ENCODE results near the gene BMPER.

Gene BMPER

GRCh38 chr7:33902746-33903145 lies 2.6 kb upstream of the BMPER start:
- TF ChIP-seq CTCF (conservative IDR thresholded peaks at IDR 0.05; ENCODE audit: low read depth, low read length): no peak
- no peak overlapping the region for H3K4me3 ChIP-seq (ENCODE audit: low read length)
- no peak for DNase-seq (ENCODE audit: low read depth)

- DNase-seq (ENCODE audit: low read depth): no peak
- peak overlapping the region; percentile 62 for H3K4me3 ChIP-seq (ENCODE audit: low read length)
- TF ChIP-seq CTCF (conservative IDR thresholded peaks at IDR 0.05; ENCODE audit: low read depth, low read length): no peak
Measured at GRCh38 chr7:33903791-33904680, 1.3 kb upstream of the BMPER start.

GRCh38 chr7:33904681-33905388 lies 504 bp upstream of the BMPER start:
- TF ChIP-seq CTCF (conservative IDR thresholded peaks at IDR 0.05; ENCODE audit: low read depth, low read length): peak; percentile 14
- DNase-seq (ENCODE audit: low read depth): no peak

GRCh38 chr7:33906697-33907096 lies 1.4 kb downstream of the BMPER start:
- TF ChIP-seq CTCF (conservative IDR thresholded peaks at IDR 0.05; ENCODE audit: low read depth, low read length): no peak
- H3K4me3 ChIP-seq (ENCODE audit: low read length): no peak overlapping the region

More at GRCh38 chr7:33904681-33905388, 504 bp upstream of the BMPER start:
- peak overlapping the region; percentile 62 for H3K4me3 ChIP-seq (ENCODE audit: low read length)

GRCh38 chr7:33907625-33908024 lies 2.3 kb downstream of the BMPER start:
- TF ChIP-seq CTCF (conservative IDR thresholded peaks at IDR 0.05; ENCODE audit: low read depth, low read length): no peak
- no peak overlapping the region for H3K4me3 ChIP-seq (ENCODE audit: low read length)
- no peak for DNase-seq (ENCODE audit: low read depth)

More at GRCh38 chr7:33906697-33907096, 1.4 kb downstream of the BMPER start:
- DNase-seq (ENCODE audit: low read depth): no peak

- peak; percentile 0 for TF ChIP-seq CTCF (conservative IDR thresholded peaks at IDR 0.05; ENCODE audit: low read depth, low read length)
- H3K4me3 ChIP-seq (ENCODE audit: low read length): no peak overlapping the region
- DNase-seq (ENCODE audit: low read depth): no peak
Measured at GRCh38 chr7:33909318-33909717, 4.0 kb downstream of the BMPER start.

Measured in retinal pigment epithelial cell (primary cell).